Activated CD4-positive, alpha-beta memory T cell treated with anti-CD3 and anti-CD28 coated beads for 36 hours (primary cell): ENCODE data around the gene CLCA4. TPM values are rescaled to one million over a fixed set of nuclear protein-coding genes. Genes with fewer than 3 reads are reported as not detected.

Source experiments
- total RNA-seq, 2 experiments: library from RNA; stranded (reverse); gene quantifications; one replicate each; pipeline ENCODE4 v1.2.3, GENCODE V29; 2021

The CLCA4 gene
- total RNA-seq, 2 experiments from 2014 or later, result not detected

Other genes with a start within 250 kb of the CLCA4 start
- 10 to 100 TPM; 31.5 to 32.3 TPM for gene ODF2L, start 150.8 kb upstream of the CLCA4 start, total RNA-seq
- not detected for gene CLCA2, start 122.9 kb upstream of the CLCA4 start, total RNA-seq
- gene CLCA1, start 78.2 kb upstream of the CLCA4 start, total RNA-seq, result not detected
- 10 to 100 TPM; 64.3 to 65.3 TPM for gene SH3GLB1, start 157.5 kb downstream of the CLCA4 start, total RNA-seq